ENCODE results near the gene ZNF827.

- no peak for TF ChIP-seq POLR2A (IDR thresholded peaks at IDR 0.05)
- no peak for TF ChIP-seq CTCF (IDR thresholded peaks at IDR 0.05)
These were observed 40.2 kb downstream of the ZNF827 start for GRCh38 chr4:145898466-145898865.
